DMS153 (cell line): ENCODE results near the gene EHD4.

Source experiments
- DNase-seq: peaks from one replicate; lab custom pipeline; 2025; lab: John Stamatoyannopoulos, UW

Gene EHD4

GRCh38 chr15:41860049-41860828 lies 112.1 kb downstream of the EHD4 start:
- DNase-seq, result no peak

GRCh38 chr15:41858756-41859155 lies 113.6 kb downstream of the EHD4 start:
- DNase-seq, result no peak

- no peak for DNase-seq
These were observed 115.0 kb downstream of the EHD4 start for GRCh38 chr15:41857316-41857715.

GRCh38 chr15:41856716-41857115 lies 115.6 kb downstream of the EHD4 start:
- DNase-seq, result no peak

- DNase-seq, result no peak
These were observed 116.1 kb downstream of the EHD4 start for GRCh38 chr15:41856262-41856661.

- DNase-seq, result no peak
These were observed 116.9 kb downstream of the EHD4 start for GRCh38 chr15:41855261-41855961.

- DNase-seq, result no peak
These were observed 117.9 kb downstream of the EHD4 start for GRCh38 chr15:41854443-41854842.

- no peak for DNase-seq
These were observed 118.5 kb downstream of the EHD4 start for GRCh38 chr15:41853831-41854230.

GRCh38 chr15:41852736-41853590 lies 119.4 kb downstream of the EHD4 start:
- DNase-seq, result no peak

GRCh38 chr15:41851755-41852370 lies 120.5 kb downstream of the EHD4 start:
- DNase-seq, result no peak

- DNase-seq, result no peak
These were observed 121.2 kb downstream of the EHD4 start for GRCh38 chr15:41851167-41851523.

GRCh38 chr15:41850482-41851166 lies 121.7 kb downstream of the EHD4 start:
- no peak for DNase-seq

- no peak for DNase-seq
These were observed 122.5 kb downstream of the EHD4 start for GRCh38 chr15:41849861-41850260.

- DNase-seq, result no peak
These were observed 123.2 kb downstream of the EHD4 start for GRCh38 chr15:41849204-41849603.

GRCh38 chr15:41848631-41849030 lies 123.7 kb downstream of the EHD4 start:
- DNase-seq, result no peak

- no peak for DNase-seq
These were observed 124.4 kb downstream of the EHD4 start for GRCh38 chr15:41847981-41848380.

- no peak for DNase-seq
These were observed 125.2 kb downstream of the EHD4 start for GRCh38 chr15:41847206-41847605.
